K562 (cell line): ENCODE measurements around the gene ROR2. TPM values are rescaled to one million over a fixed set of nuclear protein-coding genes. Genes with fewer than 3 reads are reported as not detected.

Experiments
- ARID4B ChIP-seq: sonication (generic); formaldehyde crosslinking; IDR thresholded peaks from 2 replicates; pipeline ENCODE4 v1.8.0; 2022; ENCODE audit warnings: mild to moderate bottlenecking, missing genetic modification reagents
- CBFB ChIP-seq: sonication (generic); formaldehyde crosslinking; IDR thresholded peaks from 2 replicates; pipeline ENCODE4 v1.4.0; 2020; ENCODE audit warnings: mild to moderate bottlenecking, missing genetic modification reagents
- CHD4 ChIP-seq: fragments of 200-600 bp; sonication (generic); IDR thresholded peaks from 3 replicates; pipeline ENCODE4 v1.6.1; 2012; ENCODE audit warnings: low read depth, mild to moderate bottlenecking, mixed read lengths, low read length, inconsistent platforms; ENCODE audit not compliant: insufficient read depth, insufficient replicate concordance, poor library complexity, severe bottlenecking
- FOS ChIP-seq: IDR thresholded peaks from 3 replicates; pipeline ENCODE4 v1.6.1; 2011; ENCODE audit not compliant: insufficient read length; ENCODE audit errors: extremely low read depth
- FOSL1 ChIP-seq: fragments of 200-800 bp; sonication (Bioruptor generic); conservative IDR thresholded peaks from 2 replicates; pipeline ENCODE4 v1.6.1; 2016; ENCODE audit warnings: missing genetic modification characterization, missing compliant biosample characterization
- HNRNPK ChIP-seq: fragments of 200-400 bp; formaldehyde crosslinking; IDR thresholded peaks from one replicate; pipeline ENCODE4 v1.6.1; 2018; ENCODE audit warnings: mild to moderate bottlenecking, low read depth, low read length; ENCODE audit not compliant: poor library complexity, severe bottlenecking
- L3MBTL2 ChIP-seq: fragments of 450-650 bp; IDR thresholded peaks from 2 replicates; pipeline ENCODE4 v1.6.1; 2016; ENCODE audit warnings: mild to moderate bottlenecking, moderate library complexity
- NKRF ChIP-seq: fragments of 450-650 bp; IDR thresholded peaks from 2 replicates; pipeline ENCODE4 v1.6.1; 2016; ENCODE audit warnings: borderline replicate concordance
- PTTG1 ChIP-seq: fragments of 450-650 bp; IDR thresholded peaks from 2 replicates; pipeline ENCODE4 v1.6.1; 2016; ENCODE audit warnings: low read depth, mild to moderate bottlenecking, missing genetic modification characterization, missing compliant biosample characterization
- RBFOX2 ChIP-seq: fragments of 200-400 bp; formaldehyde crosslinking; IDR thresholded peaks from 2 replicates; pipeline ENCODE4 v1.6.1; 2017; ENCODE audit warnings: low read depth, mild to moderate bottlenecking, low read length, moderate library complexity
- RFX1 ChIP-seq: fragments of 450-650 bp; IDR thresholded peaks from 2 replicates; pipeline ENCODE4 v1.6.1; 2016; ENCODE audit warnings: mild to moderate bottlenecking, moderate library complexity
- SMAD1 ChIP-seq: fragments of 150-350 bp; IDR thresholded peaks from 2 replicates; pipeline ENCODE4 v1.6.1; 2014; ENCODE audit warnings: low read length, low read depth; ENCODE audit not compliant: partially characterized antibody
- THAP12 ChIP-seq: fragments of 250-450 bp; sonication (Bioruptor Pico); IDR thresholded peaks from 2 replicates; pipeline ENCODE4 v1.9.0; 2021; ENCODE audit warnings: mild to moderate bottlenecking, inconsistent platforms
- TOE1 ChIP-seq, 2 experiments: fragments of 450-650 bp in 1 of 2; sonication (generic) in 1 of 2; formaldehyde crosslinking in 1 of 2; IDR thresholded peaks; 2 replicates each; pipeline versions ENCODE4 v1.7.1 to v1.8.0; 2016 to 2022; ENCODE audit warnings: borderline replicate concordance in 2 of 2, mild to moderate bottlenecking in 2 of 2, antibody characterized with exemption in 1 of 2, inconsistent platforms in 1 of 2, low read depth in 1 of 2, missing genetic modification reagents in 1 of 2, moderate library complexity in 1 of 2
- USF2 ChIP-seq: sonication (generic); formaldehyde crosslinking; IDR thresholded peaks from 2 replicates; pipeline ENCODE4 v1.5.0; 2020; ENCODE audit warnings: missing genetic modification reagents
- ZNF232 ChIP-seq: sonication (generic); formaldehyde crosslinking; IDR thresholded peaks from 2 replicates; pipeline ENCODE4 v1.8.0; 2022; ENCODE audit warnings: mild to moderate bottlenecking, missing genetic modification reagents
- ZNF79 ChIP-seq: fragments of 250-450 bp; sonication (Bioruptor Pico); IDR thresholded peaks from 2 replicates; pipeline ENCODE4 v1.4.0; 2020; ENCODE audit warnings: low read depth, mild to moderate bottlenecking, moderate library complexity
- polyA plus RNA-seq, 8 experiments: library from polyadenylated mRNA; depleted of rRNA in 4 of 8; stranded (reverse) in 5 of 8; unstranded in 3 of 8; fragments of >200 nt; fragmentation: Nextera tagmentation in 2 of 8; fragmentation: Illumina TruSeq in 1 of 8; extraction: Ambion mirVana in 2 of 8; extraction: Trizol in 1 of 8; gene quantifications; 2 replicates each; pipeline versions ENCODE4 v1.2.1 to v1.2.3, GENCODE V29; 2011 to 2014; ENCODE audit warnings: inconsistent platforms in 1 of 8, missing spikeins in 1 of 8
- total RNA-seq, 7 experiments: library from RNA; depleted of rRNA in 6 of 7; stranded (reverse); fragments of >200 nt in 6 of 7; fragmentation: Illumina TruSeq in 2 of 7; extraction: Trizol in 2 of 7; gene quantifications; 2 replicates each; pipeline versions ENCODE4 v1.2.1 to v1.2.3, GENCODE V29; 2011 to 2021; ENCODE audit warnings: low replicate concordance in 1 of 7

ROR2 gene
- total and polyA plus RNA-seq, 9 of the 15 experiments (the other 6 are each of a cell fraction or from before 2014, with no cell fraction given), result 5.6 to 33.8 (median 15.3) TPM

GRCh38 chr9:91905991-91906469, 44.0 kb downstream of the ROR2 start (continued):
- TF ChIP-seq ARID4B, result no peak
- TF ChIP-seq TOE1 (IDR thresholded peaks at IDR 0.05; ENCODE audit: borderline replicate concordance), result 0 out of 2 replicates have a peak, but pooled peaks have one; percentile 16
- TF ChIP-seq TOE1 (CRISPR knock-in tag; IDR thresholded peaks at IDR 0.05; ENCODE audit: borderline replicate concordance, low read depth), result no peak
- TF ChIP-seq CBFB (CRISPR knock-in tag), result no peak
- no peak for TF ChIP-seq USF2 (CRISPR knock-in tag)
- TF ChIP-seq FOS, result no peak
- TF ChIP-seq FOSL1, result no peak
- TF ChIP-seq ZNF232 (CRISPR knock-in tag), result no peak
- TF ChIP-seq SMAD1, result no peak
- no peak for TF ChIP-seq PTTG1 (tag)
- 0 out of 2 replicates have a peak, but pooled peaks have one; percentile 22 for TF ChIP-seq RBFOX2
- peak; percentile 39; the same call in 1 of the 2 replicates for TF ChIP-seq NKRF
- no peak for TF ChIP-seq HNRNPK
- no peak for TF ChIP-seq ZNF79 (CRISPR knock-in tag)
- TF ChIP-seq L3MBTL2, result 0 out of 2 replicates have a peak, but pooled peaks have one; percentile 41
- TF ChIP-seq RFX1, result no peak
- TF ChIP-seq THAP12, result 0 out of 2 replicates have a peak, but pooled peaks have one; percentile 24
- TF ChIP-seq CHD4, result no peak
